Fibroblast of the aortic adventitia (primary cell): Measurements from ENCODE around the gene RMP24.

Source experiments
- DNase-seq: peaks from one replicate; pipeline ENCODE4 v3.0.0-alpha.2; 2010; ENCODE audit warnings: low read depth
- H3K4me3 ChIP-seq: 2 replicates; pipeline ENCODE4 v1.5.1; 2011; ENCODE audit warnings: low read depth, mild to moderate bottlenecking, control low read depth, low read length, moderate library complexity
- CTCF ChIP-seq: IDR thresholded peaks from 2 replicates; pipeline ENCODE4 v1.5.1; 2011; ENCODE audit warnings: mild to moderate bottlenecking, low read length, control low read depth, inconsistent platforms; ENCODE audit not compliant: insufficient read depth

RMP24 gene

GRCh38 chr18:35942661-35943060 is 29.8 kb upstream of the RMP24 start:
- no peak overlapping the region for H3K4me3 ChIP-seq
- no peak for TF ChIP-seq CTCF
- no peak for DNase-seq

GRCh38 chr18:35948080-35948479 is 24.4 kb upstream of the RMP24 start:
- no peak overlapping the region for H3K4me3 ChIP-seq
- TF ChIP-seq CTCF, result no peak
- DNase-seq, result no peak

- DNase-seq, result no peak
- no peak overlapping the region for H3K4me3 ChIP-seq
- TF ChIP-seq CTCF, result no peak
These were observed 23.4 kb upstream of the RMP24 start for GRCh38 chr18:35949090-35949489.

GRCh38 chr18:35949903-35950627 is 22.4 kb upstream of the RMP24 start:
- peak; percentile 70 for DNase-seq
- peak; percentile 86 for TF ChIP-seq CTCF
- peak overlapping the region; percentile 66 for H3K4me3 ChIP-seq

- DNase-seq, result no peak
- TF ChIP-seq CTCF, result no peak
- H3K4me3 ChIP-seq, result no peak overlapping the region
These were observed 21.9 kb upstream of the RMP24 start for GRCh38 chr18:35950628-35950982.

GRCh38 chr18:35953688-35954087 is 18.8 kb upstream of the RMP24 start:
- no peak overlapping the region for H3K4me3 ChIP-seq
- no peak for DNase-seq
- no peak for TF ChIP-seq CTCF

- DNase-seq, result no peak
- TF ChIP-seq CTCF, result no peak
- no peak overlapping the region for H3K4me3 ChIP-seq
These were observed 16.3 kb upstream of the RMP24 start for GRCh38 chr18:35956226-35956625.
